GM18519 (cell line): ENCODE results near the gene BACE1-AS.
"Not testable (repeated sequence)": the region's sequence is repeated elsewhere in the genome, so short reads cannot be mapped to it uniquely, and the experiment has no call there.

Experiments used
- ATAC-seq: cut with Tn5 transposase; IDR thresholded peaks from one replicate; pipeline ENCODE4 v1.9.1; 2021; ENCODE audit warnings: mild to moderate bottlenecking, moderate library complexity; ENCODE audit not compliant: unreplicated experiment, low FRiP score

Gene BACE1-AS

DNA sequence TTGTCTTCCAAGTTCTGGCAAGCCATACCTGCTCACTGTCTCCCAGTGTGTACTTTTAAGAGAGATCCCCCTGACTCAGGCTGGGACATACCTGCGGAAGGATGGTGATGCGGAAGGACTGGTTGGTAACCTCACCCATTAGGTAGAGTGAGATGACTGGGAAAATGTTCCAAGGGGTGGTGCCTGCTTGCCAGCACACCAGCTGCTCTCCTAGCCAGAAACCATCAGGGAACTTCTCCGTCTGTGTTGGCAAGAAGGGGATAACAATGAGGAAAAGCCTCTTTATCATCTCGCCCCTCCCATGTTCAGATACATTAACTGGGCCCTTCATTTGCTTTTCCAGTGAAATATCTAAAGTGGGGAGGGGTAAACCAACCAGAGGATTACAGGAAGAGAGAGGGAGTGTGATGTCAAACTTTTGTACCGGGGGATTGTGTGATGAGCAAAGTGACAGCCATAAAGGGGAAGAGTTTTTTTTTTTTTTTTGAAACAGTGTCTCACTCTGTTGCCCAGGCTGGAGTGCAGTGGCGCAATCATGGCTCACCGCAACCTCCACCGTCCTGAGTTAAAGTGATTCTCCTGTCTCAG, at the start of gene BACE1-AS:
BACE1-AS (plus strand) TSS at position 538 of the 588 bp plus-strand sequence.
- ATAC-seq = no peak

DNA sequence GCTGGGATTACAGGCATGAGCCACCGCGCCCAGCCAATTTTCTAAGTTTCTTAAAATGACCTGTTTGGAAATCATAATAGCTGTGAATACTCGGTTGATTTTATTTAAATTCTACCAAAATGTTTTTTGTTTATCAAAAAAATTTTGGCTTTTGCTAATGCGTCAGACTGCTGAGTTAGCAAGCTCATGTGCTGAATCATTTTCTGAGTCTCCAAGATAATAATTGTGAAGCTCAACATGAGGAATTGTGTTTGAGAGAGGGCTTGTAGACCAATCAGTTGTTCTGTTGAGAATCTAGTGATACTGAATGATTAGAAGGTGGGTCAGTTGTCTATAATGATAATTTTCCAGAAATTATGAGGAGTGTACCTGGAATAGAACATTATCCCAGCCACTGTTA, 42.8 kb upstream of the BACE1-AS start:
- no peak for ATAC-seq

DNA sequence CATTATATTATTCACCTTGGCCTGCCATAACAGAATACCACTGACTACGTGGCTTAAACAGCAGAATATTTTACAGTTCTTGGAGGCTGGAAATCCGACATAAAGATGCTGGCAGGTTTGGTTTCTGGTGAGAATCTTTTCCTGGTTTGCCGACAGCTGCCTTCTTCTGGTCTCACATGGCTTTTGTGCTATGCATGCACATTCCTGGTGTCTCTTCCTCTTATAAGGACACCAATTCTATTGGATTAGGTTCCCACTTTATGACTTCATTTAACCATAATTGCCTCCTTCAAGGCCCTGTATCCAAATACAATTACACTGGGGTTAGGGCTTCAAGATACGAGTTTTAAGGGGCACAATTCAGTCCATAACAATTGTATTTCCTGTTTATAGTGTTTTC, 41.6 kb upstream of the BACE1-AS start:
- ATAC-seq = no peak

DNA sequence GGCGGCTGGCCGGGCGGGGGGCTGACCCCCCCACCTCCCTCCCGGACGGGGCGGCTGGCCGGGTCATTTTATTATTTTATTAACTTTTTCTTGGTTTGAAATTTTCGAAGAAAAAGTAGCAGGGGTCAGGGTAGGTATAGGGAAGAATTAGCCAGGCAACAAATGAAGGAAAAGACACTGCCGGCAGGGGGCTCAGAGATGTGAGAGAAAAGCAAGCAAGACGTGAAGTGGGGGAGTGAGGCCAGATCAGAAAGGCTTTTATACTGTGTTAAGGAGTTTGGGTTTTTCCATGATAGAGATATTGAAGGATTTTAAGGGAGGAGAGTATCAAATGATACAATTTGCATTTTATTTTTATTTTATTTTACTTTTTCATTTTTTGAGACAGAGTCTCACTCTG, 39.6 kb upstream of the BACE1-AS start:
- ATAC-seq = no peak

DNA sequence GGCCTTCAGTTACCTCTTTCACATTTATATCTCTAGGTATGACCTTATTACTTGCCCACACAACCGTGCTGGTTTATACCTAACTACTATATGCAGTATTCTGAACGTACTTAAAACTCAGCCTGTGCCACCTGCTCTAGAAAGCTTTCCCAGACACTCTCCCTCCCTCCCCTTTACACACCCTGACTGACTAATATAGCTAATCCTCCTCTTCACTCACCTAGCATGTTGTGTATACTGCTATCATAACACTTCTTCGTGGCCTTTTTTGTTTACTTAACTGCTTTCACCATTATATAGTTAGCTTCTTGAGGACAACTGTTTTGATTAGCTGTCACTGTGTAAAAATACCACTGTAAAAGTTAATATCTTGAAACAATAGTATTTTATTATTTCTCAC, 35.2 kb upstream of the BACE1-AS start:
- no peak for ATAC-seq

DNA sequence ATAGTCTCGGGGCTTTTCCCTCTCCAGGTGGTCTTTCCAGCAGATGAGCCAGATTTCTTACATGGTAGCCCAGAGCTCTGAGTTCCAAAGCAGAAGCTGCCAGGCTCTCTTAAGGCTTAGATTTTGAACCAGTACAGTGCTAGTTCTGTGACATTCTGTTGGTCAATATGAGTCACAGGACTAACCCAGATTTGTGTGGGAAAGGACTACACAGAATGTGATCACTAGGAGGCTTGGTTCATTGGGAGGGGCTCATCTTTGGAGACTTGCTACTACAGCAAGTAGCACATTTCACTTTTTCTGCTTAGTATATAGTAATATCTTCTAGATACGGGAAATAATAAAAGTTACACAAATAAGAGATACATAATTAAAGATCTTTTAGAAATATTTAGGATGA, 34.6 kb upstream of the BACE1-AS start:
- no peak for ATAC-seq

DNA sequence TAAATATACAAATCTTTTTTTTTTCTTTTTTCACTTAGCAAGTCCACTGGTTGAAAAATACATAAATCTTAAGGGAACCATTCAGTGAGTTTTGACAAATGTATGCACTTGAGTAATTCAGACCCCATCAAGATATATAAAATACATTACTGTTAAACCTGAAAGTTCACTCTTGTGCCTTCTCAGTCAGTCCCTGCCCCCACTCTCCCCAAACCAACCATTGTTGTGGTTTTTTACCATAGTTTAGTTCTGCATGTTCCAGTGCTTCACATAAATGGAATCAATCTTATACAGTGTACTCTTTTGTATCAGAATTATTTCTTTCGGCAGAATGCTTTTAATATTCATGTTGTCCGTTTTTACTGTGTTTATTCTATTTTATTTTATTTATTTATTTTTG, 32.6 kb upstream of the BACE1-AS start:
- no peak for ATAC-seq

DNA sequence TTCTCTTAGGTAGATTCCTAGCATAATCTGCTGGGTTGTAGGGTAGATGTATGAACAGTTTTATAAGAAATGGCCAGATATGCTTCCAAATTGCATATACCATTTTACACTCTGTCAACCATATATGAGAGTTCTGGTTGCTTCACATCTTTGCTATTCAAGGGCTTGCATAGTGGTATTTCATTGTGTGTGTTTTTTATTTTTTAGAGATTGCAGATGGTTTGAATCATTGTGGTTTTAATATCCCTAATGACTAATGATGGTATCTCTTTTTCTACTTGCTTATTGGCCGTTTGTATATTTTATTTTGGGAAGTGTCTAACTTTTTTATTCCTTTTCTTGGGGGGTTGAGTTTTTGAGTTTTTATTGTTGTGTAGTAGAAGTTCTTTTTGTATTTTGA, 31.7 kb upstream of the BACE1-AS start:
- no peak for ATAC-seq

DNA sequence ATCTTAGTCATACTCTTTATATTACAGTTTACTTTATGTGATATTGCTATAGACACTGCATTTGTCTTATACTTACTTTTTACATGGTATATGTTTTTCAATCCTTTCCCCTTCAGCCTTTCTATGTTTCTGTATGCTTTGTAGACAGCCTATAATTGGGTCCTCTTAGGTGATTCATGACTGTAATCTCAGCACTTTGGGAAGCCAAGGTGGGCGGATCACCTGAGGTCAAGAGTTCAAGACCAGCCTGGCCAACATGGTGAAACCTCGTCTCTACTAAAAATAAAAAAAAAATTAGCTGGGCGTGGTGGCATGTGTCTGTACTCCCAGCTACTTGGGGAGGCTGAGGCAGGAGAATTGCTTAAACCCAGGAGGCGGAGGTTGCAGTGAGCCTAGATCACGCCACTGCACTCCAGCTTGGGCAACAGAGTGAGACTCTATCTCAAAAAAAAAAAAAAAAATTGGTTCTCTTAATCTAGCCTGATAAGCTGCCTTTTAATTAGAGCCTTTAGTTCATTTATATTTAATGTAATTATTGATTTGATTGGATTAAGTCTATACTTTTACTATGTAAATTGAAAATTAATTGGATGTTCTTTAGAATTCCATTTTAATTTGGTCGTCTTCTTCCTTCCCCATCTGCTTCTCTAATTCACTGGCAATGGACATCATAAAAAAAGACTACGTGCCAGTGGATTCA, 26.4 kb upstream of the BACE1-AS start:
- ATAC-seq = not testable (repeated sequence)

DNA sequence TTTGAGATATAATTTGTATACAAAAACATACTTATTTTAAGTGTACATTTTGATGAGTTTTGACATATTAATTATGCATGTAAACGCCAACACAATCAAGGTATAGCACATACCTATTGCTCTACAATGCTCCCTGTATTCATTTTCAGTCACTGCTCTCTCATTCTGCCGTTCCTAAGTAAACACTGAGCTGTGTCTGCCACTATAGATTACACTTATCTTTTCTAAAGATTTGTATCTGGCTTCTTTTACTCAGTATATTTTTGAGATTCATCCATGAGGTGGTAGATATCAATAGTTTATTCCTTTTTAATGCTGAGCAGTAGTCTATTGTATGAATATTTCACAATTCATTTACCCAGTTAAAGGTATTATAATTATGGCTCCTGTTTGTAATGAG, 25.4 kb upstream of the BACE1-AS start:
- no peak for ATAC-seq

DNA sequence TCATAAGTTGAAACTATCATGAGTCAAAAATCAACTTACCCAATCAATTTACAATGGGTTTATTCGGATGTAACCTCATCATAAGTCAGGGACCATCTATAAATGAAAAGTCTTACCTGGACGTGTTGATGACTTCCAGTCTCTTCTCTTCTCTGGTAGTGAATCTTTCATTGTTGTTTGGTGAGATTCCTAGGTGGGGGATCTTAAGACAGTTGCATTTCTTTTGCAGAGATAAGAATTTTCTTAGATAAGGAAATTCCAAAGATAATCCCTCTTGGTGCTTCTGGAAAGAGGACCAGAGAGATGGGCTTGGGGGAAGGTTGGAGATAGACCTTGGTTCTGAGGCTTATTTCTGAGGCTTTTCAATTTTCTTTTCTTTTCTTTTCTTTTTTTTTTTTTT, 21.3 kb upstream of the BACE1-AS start:
- no peak for ATAC-seq

DNA sequence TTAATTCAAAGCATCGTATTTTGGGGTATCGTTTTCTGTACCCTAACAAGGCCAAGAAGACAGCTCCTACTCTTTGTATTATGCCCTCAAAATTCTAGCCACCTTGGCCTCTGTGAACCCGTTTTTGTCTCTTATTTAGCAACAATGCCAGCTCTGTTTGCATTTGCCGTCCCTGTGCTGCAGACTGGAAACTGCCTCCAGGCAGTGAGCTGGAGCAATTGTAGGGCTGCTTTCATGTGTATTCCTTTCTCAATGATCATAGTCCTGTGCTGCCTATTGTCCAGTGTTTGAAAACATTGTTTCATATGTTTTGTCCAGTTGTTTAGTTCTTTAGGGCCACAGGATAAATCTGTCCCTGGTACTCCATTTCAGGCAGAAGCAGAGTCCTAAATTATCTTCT, 19.9 kb upstream of the BACE1-AS start:
- ATAC-seq = no peak

DNA sequence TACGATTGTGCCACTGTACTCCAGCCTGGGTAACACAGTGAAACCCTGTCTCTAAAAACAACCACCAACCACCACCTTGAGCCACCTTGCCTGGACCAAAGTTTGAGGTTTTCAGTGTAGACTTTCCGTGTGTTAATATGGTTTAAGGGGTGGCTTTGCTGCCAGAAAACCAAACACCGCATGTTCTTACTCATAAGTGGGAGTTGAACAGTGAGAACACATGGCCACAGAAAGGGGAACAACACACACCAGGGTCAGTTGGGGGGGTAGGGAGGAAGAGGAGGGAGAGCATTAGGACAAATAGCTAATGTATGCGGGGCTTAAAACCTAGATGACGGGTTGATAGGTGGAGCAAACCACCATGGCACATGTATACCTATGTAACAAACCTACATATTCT, 19.0 kb upstream of the BACE1-AS start:
- ATAC-seq = not testable (repeated sequence)

DNA sequence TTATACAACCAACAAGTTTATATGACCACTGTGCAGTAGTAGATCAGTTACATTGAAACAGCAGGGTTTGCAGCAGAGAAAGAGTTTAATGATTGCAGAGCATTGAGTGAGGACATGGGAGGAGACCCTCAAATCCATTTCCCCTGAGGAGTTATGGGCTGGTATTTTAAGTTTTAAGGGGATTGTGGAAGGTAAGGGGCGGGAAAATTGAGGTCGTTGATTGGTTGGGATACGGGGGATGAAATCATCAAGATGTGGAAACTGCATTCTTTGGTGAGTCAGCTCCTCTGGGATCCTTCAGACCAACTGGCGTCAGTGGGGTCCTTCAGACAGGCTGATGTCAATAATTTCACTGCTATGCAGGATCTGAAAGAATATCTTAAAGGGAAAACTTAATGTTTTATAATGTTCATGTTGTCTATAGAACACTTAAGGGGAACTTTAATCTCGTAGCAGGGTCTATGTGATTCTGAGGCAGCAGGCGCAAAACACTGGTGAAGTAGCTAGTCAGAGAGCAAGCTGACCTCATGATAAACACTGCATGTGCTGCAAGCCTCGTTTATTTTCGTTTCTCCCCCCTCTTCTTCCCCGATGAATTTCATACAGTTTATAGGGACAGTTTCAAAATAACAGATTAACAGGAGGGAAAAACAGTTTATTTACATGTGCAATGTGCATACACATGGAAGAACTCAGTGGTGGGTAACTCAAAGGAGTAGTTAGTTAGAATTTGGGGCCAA, 17.4 kb upstream of the BACE1-AS start:
- ATAC-seq = no peak

DNA sequence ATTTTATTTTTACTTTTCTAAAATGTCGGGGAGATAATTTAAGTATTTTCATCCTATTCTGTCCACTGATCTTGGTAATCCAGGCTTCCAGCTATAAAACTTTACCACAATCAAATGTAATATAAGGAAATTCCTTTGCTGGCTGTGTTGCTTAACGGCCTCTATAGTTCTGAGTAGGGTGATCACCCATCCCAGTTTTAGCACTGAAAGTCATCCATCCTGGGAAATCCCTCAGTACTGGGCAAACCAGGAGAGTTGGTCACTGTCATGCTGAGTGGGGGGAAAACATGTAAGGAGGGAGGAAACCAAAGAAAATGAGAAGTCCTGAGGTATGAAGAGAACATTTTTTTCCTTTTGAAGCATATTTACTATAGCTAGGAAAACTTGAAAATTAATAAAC, 12.8 kb upstream of the BACE1-AS start:
- ATAC-seq = no peak

DNA sequence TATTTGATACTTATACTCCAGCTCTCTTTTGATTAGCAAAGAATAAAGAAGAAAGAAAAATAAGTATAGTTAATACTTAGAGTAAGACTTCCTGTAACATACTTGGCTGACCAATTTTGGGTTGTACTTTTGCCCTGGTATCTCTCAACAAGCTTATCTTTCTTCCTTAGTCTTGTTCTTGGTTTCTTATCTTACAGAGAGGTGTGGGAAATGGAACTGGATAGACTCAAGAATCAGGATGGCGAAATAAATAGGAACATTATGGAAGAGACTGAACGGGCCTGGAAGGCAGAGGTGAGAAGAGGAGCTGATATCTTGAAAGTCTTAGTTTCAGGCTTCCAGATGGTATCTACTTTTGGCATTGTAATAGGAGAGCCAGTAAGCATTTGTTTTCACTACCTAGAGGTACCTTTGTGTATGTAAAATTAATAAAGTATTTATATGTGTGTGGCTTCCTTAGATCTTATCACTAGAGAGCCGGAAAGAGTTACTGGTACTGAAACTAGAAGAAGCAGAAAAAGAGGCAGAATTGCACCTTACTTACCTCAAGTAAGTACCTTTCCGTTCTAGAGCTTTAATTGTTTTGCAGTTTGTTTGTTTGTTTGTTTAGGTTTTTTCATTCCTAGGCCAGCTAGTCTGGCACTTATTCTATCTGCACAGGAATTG, 11.3 kb upstream of the BACE1-AS start:
- no peak for ATAC-seq

DNA sequence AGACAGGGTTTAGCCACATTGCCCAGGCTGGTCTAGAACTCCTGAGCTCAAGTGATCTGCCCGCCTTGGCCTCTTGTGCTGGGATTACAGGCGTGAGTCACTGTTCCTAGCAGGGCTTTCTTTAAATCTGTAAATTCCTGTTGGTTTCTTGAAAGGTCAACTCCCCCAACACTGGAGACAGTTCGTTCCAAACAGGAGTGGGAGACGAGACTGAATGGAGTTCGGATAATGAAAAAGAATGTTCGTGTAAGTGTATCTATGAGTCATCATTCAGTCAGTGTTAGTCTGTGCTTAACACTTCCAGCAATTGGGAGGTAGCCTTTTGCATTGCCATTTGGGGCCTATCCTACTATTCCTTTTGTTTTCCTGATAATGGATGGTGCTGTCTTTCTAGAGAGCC, 10.0 kb upstream of the BACE1-AS start:
- ATAC-seq = no peak

DNA sequence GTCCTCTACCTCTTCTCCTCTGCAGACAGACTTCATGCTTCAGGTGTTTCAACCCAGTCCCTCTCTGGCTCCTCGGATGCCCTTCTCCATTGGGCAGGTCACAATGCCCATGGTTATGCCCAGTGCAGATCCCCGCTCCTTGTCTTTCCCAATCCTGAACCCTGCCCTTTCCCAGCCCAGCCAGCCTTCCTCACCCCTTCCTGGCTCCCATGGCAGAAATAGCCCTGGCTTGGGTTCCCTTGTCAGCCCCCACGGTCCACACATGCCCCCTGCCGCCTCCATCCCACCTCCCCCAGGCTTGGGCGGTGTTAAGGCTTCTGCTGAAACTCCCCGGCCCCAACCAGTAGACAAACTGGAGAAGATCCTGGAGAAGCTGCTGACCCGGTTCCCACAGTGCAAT, 9.3 kb upstream of the BACE1-AS start:
- no peak for ATAC-seq

DNA sequence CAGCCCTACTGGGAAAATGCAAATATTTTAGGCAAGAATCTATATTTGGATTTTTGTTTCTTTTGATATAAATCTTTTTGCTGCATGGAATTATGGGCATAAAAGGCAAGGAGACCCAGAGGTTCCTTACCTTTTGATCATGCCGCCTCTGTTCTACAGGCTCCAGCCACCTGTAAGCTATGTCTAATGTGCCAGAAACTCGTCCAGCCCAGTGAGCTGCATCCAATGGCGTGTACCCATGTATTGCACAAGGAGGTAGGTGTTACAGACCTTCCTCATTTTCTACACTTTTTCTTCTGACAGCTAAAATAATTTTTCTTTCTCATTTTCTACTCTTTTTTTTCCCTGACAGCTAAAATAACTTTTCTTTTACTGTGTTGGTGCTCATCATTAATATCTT, 8.2 kb upstream of the BACE1-AS start:
- no peak for ATAC-seq

DNA sequence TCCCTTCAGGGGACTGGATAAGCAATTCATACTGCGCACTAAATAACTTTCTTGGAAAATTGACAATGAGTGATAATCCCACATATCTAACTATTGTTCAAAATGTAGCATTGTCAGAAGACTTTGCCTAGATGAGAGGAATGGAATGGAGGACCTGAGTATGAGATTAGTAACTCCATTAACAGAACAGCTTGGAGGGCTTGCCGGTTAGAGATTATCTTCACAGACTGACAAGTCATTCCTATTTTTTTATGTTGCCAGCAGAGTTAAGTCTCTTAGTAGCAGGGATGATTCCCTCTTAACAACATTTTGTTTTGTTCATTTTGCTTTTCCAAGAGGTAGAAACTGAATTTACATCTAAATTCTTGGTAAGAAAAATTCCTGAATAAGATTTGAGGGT, 7.1 kb upstream of the BACE1-AS start:
- no peak for ATAC-seq

DNA sequence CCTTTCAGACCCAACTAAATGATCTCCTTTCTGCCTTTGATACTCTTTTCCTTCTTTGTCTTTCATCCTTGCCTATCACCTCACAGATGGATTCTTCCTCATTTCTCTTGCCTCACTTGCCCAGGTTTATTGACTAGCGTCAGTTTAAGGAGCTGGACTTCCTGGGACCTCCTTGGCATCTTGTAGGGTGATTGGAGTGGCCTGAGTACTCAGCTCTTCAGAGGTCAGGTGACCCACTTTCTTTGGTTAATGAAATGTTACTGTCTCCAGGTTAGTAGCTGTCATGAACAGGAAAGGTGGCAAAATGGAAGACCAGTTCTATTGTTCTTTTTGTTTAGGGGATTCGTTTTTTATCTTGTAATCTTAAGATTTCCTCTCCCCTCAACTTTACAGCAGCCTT, 4.6 kb upstream of the BACE1-AS start:
- no peak for ATAC-seq
